T-helper 2 cell (primary cell): ENCODE data around the gene NR2C2AP.

Experiments
- DNase-seq, 5 experiments: peaks; one replicate each; pipeline versions ENCODE4 v3.0.0 to v3.0.0-alpha.2; 2012 to 2022

Gene NR2C2AP

GRCh38 chr19:19214892-19215291 lies 11.7 kb upstream of the NR2C2AP start:
- DNase-seq: no peak

- no peak for DNase-seq
Measured at GRCh38 chr19:19214159-19214490, 10.9 kb upstream of the NR2C2AP start.

- no peak for DNase-seq
Measured at GRCh38 chr19:19213426-19214158, 10.4 kb upstream of the NR2C2AP start.

- DNase-seq: no peak
Measured at GRCh38 chr19:19212916-19213315, 9.7 kb upstream of the NR2C2AP start.

- no peak for DNase-seq
Measured at GRCh38 chr19:19211499-19212420, 8.5 kb upstream of the NR2C2AP start, which contains the start of gene NCAN. TSS of gene NCAN (plus strand) at chr19:19211958. CDS start at chr19:19216954, 4,996 bp downstream.

- no peak for DNase-seq
Measured at GRCh38 chr19:19209372-19209771, 6.2 kb upstream of the NR2C2AP start.

- peak in 1 of 5 experiments; percentile 61 for DNase-seq
Measured at GRCh38 chr19:19207637-19208572, 4.7 kb upstream of the NR2C2AP start.

- DNase-seq: no peak
Measured at GRCh38 chr19:19206938-19207337, 3.7 kb upstream of the NR2C2AP start.

- no peak for DNase-seq
Measured at GRCh38 chr19:19205416-19206410, 2.5 kb upstream of the NR2C2AP start.

- DNase-seq: no peak
Measured at GRCh38 chr19:19204181-19204580, 967 bp upstream of the NR2C2AP start.

- no peak for DNase-seq
Measured at GRCh38 chr19:19202707-19203011, 555 bp downstream of the NR2C2AP start.

GRCh38 chr19:19201697-19202630 lies 1.2 kb downstream of the NR2C2AP start:
- DNase-seq: no peak

- DNase-seq: no peak
Measured at GRCh38 chr19:19193926-19194325, 9.3 kb downstream of the NR2C2AP start.

GRCh38 chr19:19192910-19193423 lies 10.2 kb downstream of the NR2C2AP start:
- peak in 1 of 5 experiments; percentile 66 for DNase-seq

GRCh38 chr19:19192078-19192882 lies 10.9 kb downstream of the NR2C2AP start, which contains the start of the genes BORCS8 and RFXANK:
TSS of gene BORCS8 (minus strand) at chr19:19192152. CDS start at chr19:19192117, 35 bp downstream.
TSS of gene RFXANK (plus strand) at chr19:19192258. CDS start at chr19:19193947, 1,689 bp downstream.
- DNase-seq: peak; percentile 96 to 99 (median 98)

GRCh38 chr19:19191768-19192077 lies 11.5 kb downstream of the NR2C2AP start:
- no peak for DNase-seq

GRCh38 chr19:19186742-19187141 lies 16.5 kb downstream of the NR2C2AP start:
- no peak for DNase-seq

- DNase-seq: peak; percentile 30 to 73 (median 46)
Measured at GRCh38 chr19:19185853-19186740, 17.1 kb downstream of the NR2C2AP start.
